Panc1 (cell line): ENCODE results near the gene RND1. TPM values are rescaled to one million over a fixed set of nuclear protein-coding genes. Genes with fewer than 3 reads are reported as not detected.

Experiments
- ATAC-seq: fragments of 200-7000 bp; cut with Tn5 transposase; 2 replicates; pipeline ENCODE4 v1.9.1; 2020; ENCODE audit warnings: mild to moderate bottlenecking, moderate library complexity
- BruUV-seq: library from RNA; stranded (reverse); fragments of 400-500 nt; replicated peaks from 2 replicates; lab custom pipeline; 2021; lab: Mats Ljungman, UMichigan
- CTCF ChIA-PET: fragments of 300-600 bp; sonication (Branson Sonifier 250); formaldehyde crosslinking; loops from one replicate; lab custom pipeline; 2022; ENCODE audit warnings: antibody characterized with exemption; lab: Charles Lee
- POLR2A ChIA-PET: fragments of 300-600 bp; sonication (Branson Sonifier 250); formaldehyde crosslinking; loops from one replicate; lab custom pipeline; 2022; ENCODE audit warnings: antibody characterized with exemption; lab: Charles Lee
- DNase-seq: peaks from one replicate; pipeline ENCODE4 v3.0.0-alpha.2; 2010; ENCODE audit warnings: low read depth, low spot score
- H3K27ac ChIP-seq: 2 replicates; pipeline ENCODE4 v1.5.1; 2011; ENCODE audit warnings: mild to moderate bottlenecking, low read length, inconsistent platforms
- H3K27me3 ChIP-seq: fragments of 200-500 bp; sonication (Bioruptor generic); 2 replicates; pipeline ENCODE4 v1.6.0; 2014; ENCODE audit warnings: low read length, inconsistent platforms; ENCODE audit not compliant: control insufficient read depth, insufficient read depth
- H3K36me3 ChIP-seq: fragments of 200-500 bp; sonication (Bioruptor generic); 2 replicates; pipeline ENCODE4 v1.5.1; 2014; ENCODE audit warnings: inconsistent platforms, mild to moderate bottlenecking, low read length, moderate library complexity; ENCODE audit not compliant: control insufficient read depth, insufficient read depth
- H3K4me1 ChIP-seq: 2 replicates; pipeline ENCODE4 v1.5.1; 2011; ENCODE audit warnings: inconsistent platforms, mild to moderate bottlenecking, low read length, moderate library complexity; ENCODE audit not compliant: control insufficient read depth, insufficient read depth
- H3K4me3 ChIP-seq, 2 experiments: 2 replicates each; pipeline ENCODE4 v1.5.1; 2011 to 2012; ENCODE audit warnings: low read depth in 2 of 2, low read length in 2 of 2, mild to moderate bottlenecking in 2 of 2, inconsistent platforms in 1 of 2, moderate library complexity in 1 of 2
- H3K9me3 ChIP-seq: fragments of 200-500 bp; sonication (Bioruptor generic); 2 replicates; pipeline ENCODE4 v1.5.1; 2014; ENCODE audit warnings: low read depth, mild to moderate bottlenecking, inconsistent platforms, low read length, moderate library complexity; ENCODE audit not compliant: control insufficient read depth, insufficient read depth
- CTCF ChIP-seq: fragments of 450-650 bp; IDR thresholded peaks from 2 replicates; pipeline ENCODE4 v1.5.1; 2017; ENCODE audit warnings: mild to moderate bottlenecking
- POLR2AphosphoS5 ChIP-seq: IDR thresholded peaks from 2 replicates; pipeline ENCODE4 v1.6.1; 2012; ENCODE audit warnings: mild to moderate bottlenecking, low read depth, low read length, moderate library complexity
- REST ChIP-seq, 2 experiments: IDR thresholded peaks; 2 replicates each; pipeline ENCODE4 v1.6.1; 2011 to 2012; ENCODE audit warnings: low read depth in 2 of 2, control low read depth in 1 of 2, low read length in 1 of 2, mild to moderate bottlenecking in 1 of 2, moderate library complexity in 1 of 2; ENCODE audit not compliant: insufficient read depth in 1 of 2
- SIN3A ChIP-seq: IDR thresholded peaks from 2 replicates; pipeline ENCODE4 v1.6.1; 2012; ENCODE audit warnings: low read depth, mild to moderate bottlenecking, low read length, moderate library complexity, borderline replicate concordance; ENCODE audit not compliant: insufficient read depth
- TCF7L2 ChIP-seq: IDR thresholded peaks from 2 replicates; pipeline ENCODE4 v1.6.1; 2011; ENCODE audit warnings: mild to moderate bottlenecking, low read depth, low read length, inconsistent platforms
- in situ Hi-C: cut with HindIII; loops from 2 replicates; pipeline ENCODE4 v1.10.0; 2016; ENCODE audit warnings: low sequenced_read_pairs, low pct_unique_long_range_greater_than_20kb
- intact Hi-C: fragments of 100-400 bp; cut with micrococcal nuclease; formaldehyde crosslinking; loops from one replicate; pipeline ENCODE4 v1.10.0; 2022; ENCODE audit not compliant: unreplicated experiment
- total RNA-seq: library from RNA; stranded (reverse); gene quantifications from one replicate; pipeline ENCODE4 v1.2.1, GENCODE V29; 2021; ENCODE audit not compliant: unreplicated experiment

RND1 gene
- total RNA-seq, 1 experiment from 2014 or later = 0.44 TPM

GRCh38 chr12:48810903-48811431, 54.7 kb downstream of the RND1 start:
- no peak overlapping the region; the same call in 1 of the 2 replicates for H3K27ac ChIP-seq
- no TSS peak for BruUV-seq
- H3K4me3 ChIP-seq = no peak overlapping the region
- in situ Hi-C loops = no loop called here
- H3K4me1 ChIP-seq = peaks cover 14% of the 10 kb centered on the region
- intact Hi-C loops = no loop called here
- H3K9me3 ChIP-seq = no peaks in the 10 kb centered on the region
- H3K27me3 ChIP-seq = no peaks in the 10 kb centered on the region
- DNase-seq (no peak), ATAC-seq (no peak)
- H3K36me3 ChIP-seq = no peaks in the 10 kb centered on the region
- CTCF ChIA-PET = interaction anchor here (0.5 kb wide), 1 partner anchor 58 kb away, joined by 10 read pairs; no protein-coding TSS in a partner anchor
- TF ChIP-seq SIN3A (no peak), POLR2AphosphoS5 (no peak), TCF7L2 (no peak), REST (IDR thresholded peaks at IDR 0.05; ENCODE audit: insufficient read depth in 1 of 2, low read depth in 2 of 2, low read length in 1 of 2) (no peak), CTCF (no peak)
- POLR2A ChIA-PET = no interaction called here

GRCh38 chr12:48807981-48808380, 57.7 kb downstream of the RND1 start:
- Histone ChIP-seq H3K9me3 (no peaks in the 10 kb centered on the region), H3K4me3 (no peak overlapping the region), H3K27me3 (no peaks in the 10 kb centered on the region), H3K36me3 (no peaks in the 10 kb centered on the region), H3K27ac (no peak overlapping the region), H3K4me1 (peaks cover 6% of the 10 kb centered on the region)
- in situ Hi-C loops = no loop called here
- intact Hi-C loops = no loop called here
- POLR2A ChIA-PET = no interaction called here
- DNase-seq (no peak), ATAC-seq (no peak)
- BruUV-seq = no TSS peak
- TF ChIP-seq SIN3A = no peak
- no peak for TF ChIP-seq POLR2AphosphoS5
- no peak for TF ChIP-seq CTCF
- TF ChIP-seq REST (IDR thresholded peaks at IDR 0.05; ENCODE audit: insufficient read depth in 1 of 2, low read depth in 2 of 2, low read length in 1 of 2) = no peak
- CTCF ChIA-PET = no interaction called here
